DMS79 (cell line): ENCODE measurements around the gene GCAT.
"Not testable (repeated sequence)": the region's sequence is repeated elsewhere in the genome, so short reads cannot be mapped to it uniquely, and the experiment has no call there.

Experiments
- DNase-seq: peaks from one replicate; lab custom pipeline; 2025; lab: John Stamatoyannopoulos, UW

GCAT gene

DNA sequence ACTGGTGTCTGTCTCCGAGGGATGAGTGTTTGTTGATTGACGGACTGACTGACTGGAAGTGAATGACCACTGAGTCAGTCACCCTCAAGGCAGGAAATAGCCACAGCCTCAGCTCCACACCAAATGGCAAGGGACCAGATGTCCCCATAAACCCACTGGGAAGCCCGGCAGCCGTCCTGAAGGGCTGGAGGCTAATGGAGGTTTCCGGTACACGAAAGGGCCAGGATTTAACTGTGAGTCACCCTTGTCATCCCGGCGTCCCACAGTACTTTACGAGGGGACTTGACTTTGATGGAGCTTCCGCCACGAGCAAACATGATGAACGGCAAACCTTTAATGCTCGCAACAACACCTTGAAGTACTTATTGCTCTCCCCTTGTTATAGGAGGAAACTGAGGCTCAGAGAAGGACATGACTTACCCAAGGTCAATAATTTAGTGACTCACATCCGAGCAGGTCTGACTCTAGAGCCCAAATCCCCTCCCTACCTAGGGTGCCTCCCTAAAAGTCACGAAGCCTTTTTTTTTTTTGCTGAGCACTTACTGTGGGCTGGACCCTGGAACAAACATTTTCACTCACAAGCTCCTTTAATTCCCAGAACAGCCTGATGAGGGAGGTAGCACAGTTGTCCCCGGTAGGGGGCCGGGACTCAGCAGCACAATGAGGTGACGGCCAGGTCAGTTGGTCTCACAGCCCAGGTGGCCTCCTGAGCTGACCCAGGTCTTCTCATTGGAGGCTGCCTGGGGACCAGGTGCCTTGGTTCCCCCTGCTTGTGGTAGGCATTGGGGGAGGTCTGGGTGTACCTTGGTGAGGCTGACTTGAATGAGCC lies 25.2 kb upstream of the GCAT start:
- no peak for DNase-seq

DNA sequence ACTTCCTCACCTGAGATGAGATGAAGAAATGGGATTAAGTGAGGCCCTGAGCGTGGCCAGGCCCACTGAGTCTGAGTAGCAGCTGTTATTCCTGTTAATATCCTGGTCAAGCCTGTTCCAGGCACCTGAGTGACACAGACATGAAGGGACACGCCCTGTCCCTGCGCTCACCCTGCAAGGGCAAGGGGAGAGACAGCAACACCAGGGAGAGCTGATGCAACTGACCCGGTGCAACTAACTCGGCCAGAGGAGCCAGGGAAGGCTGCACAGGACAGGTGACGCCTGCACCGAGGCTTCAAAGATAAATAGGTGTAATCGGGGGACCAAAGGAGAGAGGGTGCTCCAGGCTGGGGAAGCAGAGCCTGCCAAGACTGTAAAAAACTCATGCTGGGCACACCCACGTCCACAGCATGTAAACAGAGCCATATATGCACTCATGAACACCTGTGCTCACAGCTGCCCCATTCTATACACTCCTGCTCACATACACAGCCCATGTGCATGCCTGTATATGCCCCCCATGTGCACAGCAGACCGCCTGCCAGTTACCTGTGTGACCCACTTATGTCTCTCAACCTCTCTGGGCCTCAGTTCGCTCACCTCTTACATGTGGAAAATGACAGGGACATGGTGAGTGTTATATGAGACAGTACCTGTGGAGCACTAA lies 22.8 kb upstream of the GCAT start:
- DNase-seq, result no peak

DNA sequence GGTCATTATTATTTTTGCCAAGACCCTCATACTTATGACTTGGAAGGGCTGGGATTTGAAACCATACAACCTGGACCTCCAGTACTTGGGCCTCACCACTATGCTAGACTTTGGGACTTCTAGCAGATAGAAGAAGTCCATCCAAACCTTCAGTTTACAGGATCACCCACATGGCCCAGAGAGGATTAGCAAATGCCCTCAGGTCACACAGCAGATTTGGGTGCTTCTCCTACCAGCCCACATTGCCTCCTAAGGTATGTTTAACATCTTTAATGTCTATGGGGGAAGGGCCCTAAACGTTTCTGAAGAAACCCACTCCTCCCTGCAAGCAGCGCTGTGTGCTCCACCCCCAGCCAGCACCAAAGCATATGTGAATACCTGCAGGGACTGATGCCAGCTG lies 17.5 kb upstream of the GCAT start:
- no peak for DNase-seq

DNA sequence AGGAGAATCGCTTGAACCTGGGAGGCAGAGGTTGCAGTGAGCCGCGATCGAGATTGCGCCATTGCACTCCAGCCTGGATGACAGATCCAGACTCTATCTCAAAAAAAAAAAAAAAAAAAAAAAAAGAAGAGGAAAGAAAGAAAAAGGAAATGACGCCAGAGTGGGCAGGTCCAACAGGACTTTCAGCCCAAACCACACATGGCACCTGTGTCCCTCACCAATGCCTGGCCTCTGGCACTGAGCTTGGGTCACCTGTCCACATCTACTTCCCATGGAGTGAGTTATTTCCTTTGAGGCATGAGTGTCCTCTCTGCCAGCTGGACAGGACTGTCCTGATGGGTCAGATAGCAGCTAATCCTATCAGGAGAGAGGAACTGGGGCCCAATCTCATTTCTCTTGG lies 15.2 kb upstream of the GCAT start:
- no peak for DNase-seq

DNA sequence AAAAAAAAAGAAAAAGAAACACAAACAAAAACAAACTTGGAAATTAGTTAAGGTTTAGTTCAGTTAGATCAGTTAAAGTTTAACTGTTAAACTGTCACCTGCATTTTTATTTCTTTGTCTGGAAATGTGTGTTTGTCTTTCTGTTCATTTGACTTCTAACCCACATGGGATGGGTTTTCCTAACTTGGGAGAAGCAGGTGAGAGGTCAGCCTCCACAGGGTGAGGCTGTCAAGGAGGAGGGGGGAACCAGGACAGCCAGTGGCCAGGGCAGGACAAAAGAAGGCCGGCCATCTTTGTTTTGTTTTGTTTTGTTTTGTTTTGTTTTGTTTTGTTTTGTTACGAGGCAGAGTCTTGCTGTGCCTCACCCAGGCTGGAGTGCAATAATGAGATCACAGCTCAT lies 13.4 kb upstream of the GCAT start:
- no peak for DNase-seq

DNA sequence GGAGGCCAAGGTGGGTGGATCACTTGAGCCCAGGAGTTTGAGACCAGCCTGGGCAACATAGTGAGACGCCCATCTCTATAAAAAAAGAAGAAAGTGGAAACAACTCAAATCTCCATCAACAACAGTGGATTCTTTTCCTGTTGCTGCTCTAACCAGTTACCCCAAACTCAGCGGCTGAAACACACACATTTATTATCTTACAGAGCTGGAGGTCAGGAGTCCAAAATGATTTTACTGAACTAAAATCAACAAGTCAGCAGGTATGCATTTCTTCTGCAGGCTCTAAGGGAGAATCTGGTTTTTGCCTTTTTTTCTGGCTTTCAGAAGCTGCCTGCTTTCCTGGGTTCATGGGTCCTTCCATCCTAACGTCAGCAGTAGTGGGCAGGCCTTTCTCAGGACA lies 11.7 kb upstream of the GCAT start:
- DNase-seq, result no peak

DNA sequence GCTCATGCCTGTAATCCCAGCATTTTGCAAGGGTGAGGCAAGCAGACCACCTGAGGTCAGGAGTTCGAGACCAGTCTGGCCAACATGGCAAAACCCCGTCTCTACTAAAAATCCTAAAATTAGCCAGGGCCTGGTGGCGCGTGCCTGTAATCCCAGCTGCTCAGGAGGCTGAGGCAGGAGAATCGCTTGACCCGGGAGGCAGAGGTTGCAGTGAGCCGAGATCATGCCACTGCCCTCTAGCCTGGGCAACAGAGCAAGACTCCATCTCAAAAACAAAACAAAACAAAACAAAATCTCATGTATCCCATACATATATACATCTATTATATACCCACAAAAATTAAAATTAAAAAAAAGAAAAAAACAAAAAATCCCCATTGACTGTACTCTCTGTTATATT lies 10.5 kb upstream of the GCAT start:
- DNase-seq, result not testable (repeated sequence)

DNA sequence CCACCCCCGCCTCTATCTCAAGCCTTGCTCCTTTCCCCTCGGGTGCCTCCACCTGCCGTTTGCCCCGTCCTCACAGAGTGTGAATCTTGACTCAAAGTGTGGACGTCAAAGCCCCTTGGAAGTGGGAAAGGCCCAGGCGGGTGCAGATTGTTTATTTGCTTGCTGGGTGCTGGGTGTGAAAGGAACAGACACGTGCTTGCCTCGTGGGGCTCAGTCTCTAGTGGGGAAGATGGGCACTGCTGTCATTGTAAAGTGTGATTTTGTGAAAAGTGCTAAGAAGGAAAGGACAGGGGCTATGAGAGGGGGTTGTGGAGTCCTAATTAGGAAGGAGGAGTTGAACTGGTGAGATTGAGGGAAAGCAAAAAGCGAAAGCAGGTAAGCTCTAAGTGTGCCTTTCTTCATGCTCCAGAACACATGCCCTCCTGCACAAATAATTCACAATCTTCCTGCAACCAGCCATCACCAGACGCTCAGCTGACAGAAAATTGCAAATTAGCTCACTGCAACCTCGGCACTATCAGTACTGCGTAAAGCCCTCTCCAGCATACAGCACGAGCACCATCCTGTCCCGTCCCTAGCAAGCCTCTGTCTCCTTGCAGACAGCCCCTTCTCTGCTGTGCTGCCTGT lies 9.7 kb upstream of the GCAT start:
- no peak for DNase-seq

DNA sequence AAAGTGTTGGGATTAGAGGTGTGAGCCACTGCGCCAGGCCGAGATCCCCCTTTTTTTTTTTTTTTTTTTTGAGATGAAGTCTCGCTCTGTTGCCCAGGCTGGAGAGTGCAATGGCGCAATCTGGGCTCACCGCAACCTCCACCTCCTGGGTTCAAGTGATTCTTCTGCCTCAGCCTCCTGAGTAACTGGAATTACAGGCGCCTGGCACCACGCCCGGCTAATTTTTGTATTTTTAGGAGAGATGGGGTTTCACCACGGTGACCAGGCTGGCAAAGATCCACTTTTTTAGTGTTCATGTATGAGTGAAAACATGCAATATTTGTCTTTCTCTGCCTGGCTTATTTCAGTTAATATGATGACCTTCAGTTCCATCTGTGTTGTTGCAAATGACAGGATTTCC lies 7.8 kb upstream of the GCAT start:
- not testable (repeated sequence) for DNase-seq

DNA sequence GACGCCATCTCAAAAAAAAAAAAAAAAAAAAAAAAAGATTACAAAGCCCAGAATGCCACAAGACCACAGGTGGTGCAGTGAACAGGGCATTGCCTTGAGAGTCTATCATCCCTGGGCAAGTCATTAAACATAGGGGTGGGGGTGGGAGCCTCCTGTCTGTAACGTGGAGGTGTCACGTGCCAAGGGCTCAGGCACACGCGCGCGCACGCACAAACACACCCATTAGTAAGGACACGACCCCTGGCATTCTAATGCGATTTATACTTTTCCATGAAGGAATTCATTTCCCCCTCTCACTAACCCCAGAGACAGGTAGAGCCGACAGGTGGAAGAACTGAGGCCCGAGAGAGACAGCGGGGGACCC lies 5.8 kb upstream of the GCAT start:
- peak; percentile 33 for DNase-seq

DNA sequence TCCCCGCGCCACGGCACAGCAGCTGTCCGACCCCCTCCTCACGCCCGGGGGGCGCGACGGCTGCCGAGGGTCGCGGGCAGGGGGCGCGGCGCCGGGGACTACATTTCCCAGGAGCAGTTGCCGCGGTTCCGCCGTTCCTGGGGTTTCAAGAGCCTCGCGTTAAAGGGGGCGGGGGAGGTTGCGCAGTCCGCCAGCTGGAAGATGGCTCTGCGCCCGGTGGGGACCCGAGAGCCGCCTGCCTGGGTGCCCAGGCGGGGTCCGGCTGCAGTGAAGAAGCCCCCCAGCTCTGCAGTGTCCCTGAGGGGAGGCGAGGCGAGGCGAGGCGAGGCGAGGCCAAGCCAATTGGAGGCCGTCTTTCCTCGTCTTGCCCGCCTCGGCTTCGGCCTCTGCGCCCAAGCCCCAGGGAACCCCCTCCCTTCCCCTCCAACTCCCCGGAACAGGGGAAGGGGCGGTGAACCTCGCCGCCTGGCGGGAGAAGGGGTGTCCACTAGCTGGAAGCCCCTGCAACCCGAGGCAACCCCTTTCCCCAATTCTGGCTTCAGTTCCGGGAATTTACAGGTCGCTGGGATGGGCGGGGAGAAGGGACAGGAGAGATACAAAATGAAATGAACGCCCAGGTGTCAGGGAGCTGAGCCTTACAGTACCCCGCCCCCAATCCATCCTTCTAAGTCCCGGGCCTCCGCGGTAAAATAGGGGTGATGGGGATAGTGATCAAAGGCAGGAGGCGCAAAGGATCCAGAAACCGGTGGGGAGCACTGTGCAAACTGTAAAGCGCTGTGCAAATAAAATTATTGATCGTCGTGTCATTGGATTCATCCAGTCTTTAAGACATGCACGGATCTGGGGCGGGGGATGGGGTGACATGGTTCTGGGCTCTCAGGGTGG lies 5.2 kb upstream of the GCAT start:
- DNase-seq, result peak; percentile 18

DNA sequence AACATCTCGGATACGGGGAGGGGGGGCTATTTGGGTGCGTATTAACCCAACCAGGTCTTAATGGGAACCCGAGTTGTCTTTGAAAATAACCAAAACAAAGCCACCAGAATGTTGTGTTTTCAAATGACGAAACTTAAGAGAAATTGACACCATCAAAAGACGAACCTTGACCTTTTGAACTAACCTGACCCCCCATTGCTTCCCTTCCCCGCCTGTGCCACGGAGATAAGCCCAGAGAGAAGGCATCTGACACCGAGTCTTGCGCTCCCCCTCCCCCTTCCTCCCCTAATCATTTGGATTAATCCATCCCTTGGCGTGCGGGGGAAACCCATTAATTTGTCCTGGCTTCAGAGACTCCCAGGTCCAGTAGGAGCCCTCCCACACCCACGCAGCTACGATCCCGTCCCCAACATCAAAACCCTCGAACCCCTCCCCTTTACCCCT lies 4.5 kb upstream of the GCAT start:
- DNase-seq, result no peak

DNA sequence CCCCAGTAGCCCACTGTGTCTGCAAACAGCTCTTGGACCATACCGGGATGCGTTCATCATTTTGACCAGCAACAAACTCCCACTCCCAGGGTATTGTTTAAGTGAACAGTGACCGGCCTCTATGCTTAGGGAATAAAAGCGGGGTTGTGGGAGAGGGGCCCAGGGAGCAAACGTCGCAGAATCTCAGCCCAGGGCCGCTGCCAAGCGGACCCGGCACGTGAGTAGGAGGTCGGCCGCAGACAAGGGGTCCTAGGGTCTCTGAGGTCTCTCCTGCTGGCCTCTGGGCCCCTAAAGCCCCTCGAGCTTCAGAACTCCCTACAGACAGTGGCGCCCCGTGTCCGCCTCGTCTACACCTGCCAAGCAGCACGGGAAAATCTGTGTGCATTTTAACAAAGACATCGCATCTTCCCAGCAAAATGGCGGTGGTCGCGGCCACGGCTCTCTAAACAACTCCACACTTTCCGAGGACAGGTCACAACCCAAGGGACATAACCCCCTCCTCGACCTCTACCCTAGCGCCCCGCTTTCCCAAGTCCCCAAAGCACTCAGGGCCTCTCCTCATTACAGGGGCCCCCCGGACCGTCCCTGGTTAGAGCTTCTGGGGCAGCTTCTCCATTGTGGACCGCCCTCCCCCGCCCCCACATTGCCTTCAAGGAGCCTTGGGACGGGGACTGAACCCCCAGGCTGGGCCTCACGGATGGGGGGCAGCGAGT lies 3.9 kb upstream of the GCAT start:
- DNase-seq, result no peak

DNA sequence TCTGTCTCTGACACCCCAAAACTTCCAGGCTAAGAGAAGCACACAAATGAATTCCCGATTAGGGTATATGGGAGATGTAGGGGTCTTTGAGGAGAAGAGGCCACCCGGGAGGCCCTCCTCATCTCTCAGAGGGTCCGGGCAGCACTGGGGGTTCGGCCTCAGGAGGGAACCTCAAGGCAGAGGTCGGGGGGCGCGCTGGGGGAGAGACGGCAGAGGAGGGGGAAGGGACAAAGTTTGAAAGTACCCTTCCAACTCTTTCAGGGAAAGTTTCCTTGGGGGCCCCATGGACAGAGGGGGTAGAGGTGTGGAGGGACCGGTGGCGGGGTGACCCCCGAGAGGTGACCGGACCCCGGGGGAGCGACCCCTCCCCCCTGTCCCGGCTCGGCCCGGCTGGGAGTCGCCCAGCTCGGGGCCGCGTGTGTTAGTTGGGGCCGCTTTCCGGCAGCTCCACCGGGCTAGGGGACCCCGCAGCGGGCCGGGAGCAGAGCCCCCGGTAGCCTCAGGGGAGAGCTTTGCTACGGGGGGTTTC lies 3.3 kb upstream of the GCAT start:
- DNase-seq, result no peak

DNA sequence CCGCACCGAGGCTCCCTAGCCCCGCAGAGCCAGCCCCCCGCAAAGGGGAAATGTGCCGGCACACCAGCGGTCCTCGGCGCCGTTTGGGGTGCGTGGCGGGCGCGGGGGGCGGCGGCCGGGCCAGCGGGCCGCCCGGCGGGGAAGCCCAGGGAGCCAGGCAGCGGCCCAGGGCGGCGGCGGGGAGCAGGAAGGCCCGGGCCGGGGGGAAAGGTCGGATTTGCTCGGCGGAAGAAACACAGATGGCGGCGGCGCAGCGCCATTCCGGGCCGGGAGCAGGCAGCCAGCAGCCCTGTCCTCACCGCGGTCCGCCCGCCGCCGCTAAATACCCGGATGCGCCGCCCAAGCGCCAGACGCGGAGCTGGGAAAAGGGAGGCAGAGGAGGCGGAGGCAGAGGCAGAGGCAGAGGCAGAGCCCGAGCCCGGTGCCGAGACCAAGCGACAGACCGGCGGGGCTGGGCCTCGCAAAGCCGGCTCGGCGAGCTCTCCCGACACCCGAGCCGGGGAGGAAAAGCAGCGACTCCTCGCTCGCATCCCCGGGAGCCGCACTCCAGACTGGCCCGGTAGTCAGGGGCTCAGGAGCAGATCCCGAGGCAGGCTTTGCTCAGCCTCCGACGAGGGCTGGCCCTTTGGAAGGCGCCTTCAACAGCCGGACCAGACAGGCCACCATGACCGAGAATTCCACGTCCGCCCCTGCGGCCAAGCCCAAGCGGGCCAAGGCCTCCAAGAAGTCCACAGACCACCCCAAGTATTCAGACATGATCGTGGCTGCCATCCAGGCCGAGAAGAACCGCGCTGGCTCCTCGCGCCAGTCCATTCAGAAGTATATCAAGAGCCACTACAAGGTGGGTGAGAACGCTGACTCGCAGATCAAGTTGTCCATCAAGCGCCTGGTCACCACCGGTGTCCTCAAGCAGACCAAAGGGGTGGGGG lies 2.6 kb upstream of the GCAT start:
- no peak for DNase-seq

DNA sequence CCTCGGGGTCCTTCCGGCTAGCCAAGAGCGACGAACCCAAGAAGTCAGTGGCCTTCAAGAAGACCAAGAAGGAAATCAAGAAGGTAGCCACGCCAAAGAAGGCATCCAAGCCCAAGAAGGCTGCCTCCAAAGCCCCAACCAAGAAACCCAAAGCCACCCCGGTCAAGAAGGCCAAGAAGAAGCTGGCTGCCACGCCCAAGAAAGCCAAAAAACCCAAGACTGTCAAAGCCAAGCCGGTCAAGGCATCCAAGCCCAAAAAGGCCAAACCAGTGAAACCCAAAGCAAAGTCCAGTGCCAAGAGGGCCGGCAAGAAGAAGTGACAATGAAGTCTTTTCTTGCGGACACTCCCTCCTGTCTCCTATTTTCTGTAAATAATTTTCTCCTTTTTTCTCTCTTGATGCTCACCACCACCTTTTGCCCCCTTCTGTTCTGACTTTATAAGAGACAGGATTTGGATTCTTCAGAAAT lies 1.9 kb upstream of the GCAT start:
- no peak for DNase-seq

DNA sequence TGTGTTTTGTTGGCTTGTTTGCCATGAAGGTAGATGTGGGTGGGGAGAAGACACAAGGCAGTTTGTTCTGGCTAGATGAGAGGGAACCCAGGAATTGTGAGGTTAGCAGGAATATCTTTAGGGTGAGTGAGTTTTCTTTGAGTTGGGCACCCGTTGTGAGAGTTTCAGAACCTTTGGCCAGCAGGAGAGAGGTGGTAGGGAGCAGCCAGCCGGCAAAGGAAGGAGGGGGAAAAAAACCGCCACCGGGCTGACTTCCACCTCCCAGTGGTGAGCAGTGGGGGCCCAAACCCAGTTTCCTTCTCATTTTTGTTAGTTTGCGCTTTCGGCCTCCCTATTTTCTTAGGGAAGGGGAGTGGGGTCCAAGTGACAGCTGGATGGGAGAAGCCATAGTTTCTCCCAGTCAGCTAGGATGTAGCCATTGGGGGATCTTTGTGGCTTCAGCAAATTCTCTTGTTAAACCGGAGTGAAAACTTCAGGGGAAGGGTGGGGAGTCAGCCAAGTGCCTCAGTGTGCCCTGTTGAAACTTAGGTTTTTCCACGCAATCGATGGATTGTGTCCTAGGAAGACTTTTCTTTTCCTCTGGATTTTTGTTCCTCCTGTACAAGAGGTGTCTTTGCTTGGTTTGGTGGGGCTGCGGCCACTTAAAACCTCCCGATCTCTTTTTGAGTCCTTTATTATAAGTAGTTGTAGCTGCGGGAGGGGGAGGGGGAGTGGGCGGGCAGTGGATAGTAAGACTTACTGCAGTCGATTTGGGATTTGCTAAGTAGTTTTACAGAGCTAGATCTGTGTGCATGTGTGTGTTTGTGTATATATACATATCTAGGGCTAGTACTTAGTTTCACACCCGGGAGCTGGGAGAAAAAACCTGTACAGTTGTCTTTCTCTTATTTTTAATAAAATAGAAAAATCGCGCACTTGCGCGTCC lies 1.1 kb upstream of the GCAT start:
- no peak for DNase-seq

DNA sequence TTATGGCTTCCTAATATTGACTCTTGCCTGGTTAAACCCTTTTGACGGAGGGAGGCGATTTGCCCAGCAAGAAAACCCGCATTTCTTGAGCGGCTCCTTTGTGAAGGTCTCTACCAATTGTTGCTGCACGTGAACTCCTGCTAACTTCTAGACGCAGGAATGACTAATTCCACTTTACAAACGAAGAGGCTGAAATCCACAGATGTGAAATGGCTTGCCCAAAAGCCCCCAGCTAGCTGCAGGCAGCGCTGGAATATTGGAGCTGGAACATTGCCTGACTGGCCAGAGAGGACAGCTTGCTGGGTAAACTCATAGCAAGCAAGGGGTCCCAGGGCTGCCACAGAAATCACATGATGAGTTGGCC lies 542 bp downstream of the GCAT start:
- DNase-seq, result no peak

DNA sequence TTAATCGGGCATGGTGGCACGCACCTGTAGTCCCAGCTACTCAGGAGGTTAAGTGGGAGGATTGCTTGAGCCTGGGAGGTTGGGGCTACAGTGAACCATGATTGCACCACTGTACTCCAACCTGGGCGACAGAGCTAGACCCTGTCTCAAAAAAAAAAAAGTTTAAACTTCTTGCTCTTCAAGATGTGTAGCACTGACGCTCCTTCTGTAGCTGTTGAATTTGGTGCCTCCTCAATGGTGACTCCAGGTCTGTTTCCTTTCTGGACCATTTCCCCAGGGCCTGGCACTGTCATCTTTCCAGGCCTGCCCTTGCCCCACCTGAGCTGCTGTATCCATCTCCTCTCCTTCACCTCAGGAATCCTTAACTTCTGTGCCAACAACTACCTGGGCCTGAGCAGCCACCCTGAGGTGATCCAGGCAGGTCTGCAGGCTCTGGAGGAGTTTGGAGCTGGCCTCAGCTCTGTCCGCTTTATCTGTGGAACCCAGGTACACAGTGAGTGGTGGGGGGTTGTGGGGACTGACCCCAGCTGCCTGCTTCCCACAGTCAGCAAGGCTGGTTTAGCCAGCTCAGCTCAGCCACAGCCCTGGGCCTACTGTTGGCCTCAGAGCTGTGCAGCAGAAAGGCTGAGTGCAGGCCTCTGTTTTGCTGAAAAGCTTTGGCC lies 2.1 kb downstream of the GCAT start:
- DNase-seq, result no peak
